HL-60 (cell line): Measurements from ENCODE around the gene ZFP3.

ENCODE experiments used
- GABPA ChIP-seq: IDR thresholded peaks from 2 replicates; pipeline ENCODE4 v1.6.1; 2012; ENCODE audit warnings: low read depth
- POLR2AphosphoS5 ChIP-seq: IDR thresholded peaks from 2 replicates; pipeline ENCODE4 v1.6.1; 2012; ENCODE audit warnings: low read depth
- REST ChIP-seq: IDR thresholded peaks from 2 replicates; pipeline ENCODE4 v1.6.1; 2012; ENCODE audit warnings: low read depth; ENCODE audit not compliant: insufficient replicate concordance
- TF ChIP-seq, protein P1 (sequence below): IDR thresholded peaks from one replicate; pipeline ENCODE4 v1.5.1; 2011; ENCODE audit warnings: low read length, control low read depth, inconsistent platforms; ENCODE audit not compliant: insufficient read depth

GRCh38 chr17:5047446-5047845, 30.8 kb upstream of the ZFP3 start:
- TF ChIP-seq, protein P1, sequence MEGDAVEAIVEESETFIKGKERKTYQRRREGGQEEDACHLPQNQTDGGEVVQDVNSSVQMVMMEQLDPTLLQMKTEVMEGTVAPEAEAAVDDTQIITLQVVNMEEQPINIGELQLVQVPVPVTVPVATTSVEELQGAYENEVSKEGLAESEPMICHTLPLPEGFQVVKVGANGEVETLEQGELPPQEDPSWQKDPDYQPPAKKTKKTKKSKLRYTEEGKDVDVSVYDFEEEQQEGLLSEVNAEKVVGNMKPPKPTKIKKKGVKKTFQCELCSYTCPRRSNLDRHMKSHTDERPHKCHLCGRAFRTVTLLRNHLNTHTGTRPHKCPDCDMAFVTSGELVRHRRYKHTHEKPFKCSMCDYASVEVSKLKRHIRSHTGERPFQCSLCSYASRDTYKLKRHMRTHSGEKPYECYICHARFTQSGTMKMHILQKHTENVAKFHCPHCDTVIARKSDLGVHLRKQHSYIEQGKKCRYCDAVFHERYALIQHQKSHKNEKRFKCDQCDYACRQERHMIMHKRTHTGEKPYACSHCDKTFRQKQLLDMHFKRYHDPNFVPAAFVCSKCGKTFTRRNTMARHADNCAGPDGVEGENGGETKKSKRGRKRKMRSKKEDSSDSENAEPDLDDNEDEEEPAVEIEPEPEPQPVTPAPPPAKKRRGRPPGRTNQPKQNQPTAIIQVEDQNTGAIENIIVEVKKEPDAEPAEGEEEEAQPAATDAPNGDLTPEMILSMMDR: no peak
- no peak for TF ChIP-seq POLR2AphosphoS5
- TF ChIP-seq REST: no peak
- TF ChIP-seq GABPA: no peak
